WI38 (cell line): ENCODE data around the gene SNUPN.

Experiments
- H3K4me3 ChIP-seq: 2 replicates; pipeline ENCODE4 v1.5.1; 2011; ENCODE audit warnings: low read depth, mild to moderate bottlenecking, control low read depth, low read length
- TF ChIP-seq, protein P1 (sequence below): IDR thresholded peaks from 2 replicates; pipeline ENCODE4 v1.5.1; 2012; ENCODE audit warnings: low read depth, mild to moderate bottlenecking, control low read depth, low read length

The SNUPN gene

DNA sequence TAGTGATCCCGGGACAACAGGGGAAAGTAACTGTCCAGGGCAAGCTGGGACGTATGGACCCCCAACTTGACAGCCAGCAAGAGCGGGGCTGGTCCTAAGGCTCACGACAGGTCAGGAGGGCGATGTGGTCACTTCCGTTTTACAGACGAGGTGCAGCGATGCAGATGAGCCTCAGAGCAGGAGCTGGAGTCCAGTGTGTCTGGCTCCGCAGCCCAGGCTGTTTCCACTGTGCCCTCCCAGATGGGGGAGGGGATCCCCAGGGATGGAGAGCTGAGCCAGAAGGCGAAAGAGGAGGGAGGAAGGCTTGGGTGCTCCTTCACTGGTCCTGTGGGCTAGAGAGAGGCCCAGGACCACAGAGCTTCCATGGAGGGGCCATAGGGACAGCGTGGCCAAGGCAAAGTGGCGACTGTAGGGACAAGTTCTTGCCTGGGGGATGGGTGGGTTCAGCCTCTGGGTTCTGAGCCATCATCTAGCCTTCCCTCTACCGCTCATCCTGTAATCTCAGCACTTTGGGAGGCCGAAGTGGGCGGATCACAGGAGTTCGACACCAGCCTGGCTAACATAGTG lies 27.9 kb upstream of the SNUPN start:
- TF ChIP-seq, protein P1, sequence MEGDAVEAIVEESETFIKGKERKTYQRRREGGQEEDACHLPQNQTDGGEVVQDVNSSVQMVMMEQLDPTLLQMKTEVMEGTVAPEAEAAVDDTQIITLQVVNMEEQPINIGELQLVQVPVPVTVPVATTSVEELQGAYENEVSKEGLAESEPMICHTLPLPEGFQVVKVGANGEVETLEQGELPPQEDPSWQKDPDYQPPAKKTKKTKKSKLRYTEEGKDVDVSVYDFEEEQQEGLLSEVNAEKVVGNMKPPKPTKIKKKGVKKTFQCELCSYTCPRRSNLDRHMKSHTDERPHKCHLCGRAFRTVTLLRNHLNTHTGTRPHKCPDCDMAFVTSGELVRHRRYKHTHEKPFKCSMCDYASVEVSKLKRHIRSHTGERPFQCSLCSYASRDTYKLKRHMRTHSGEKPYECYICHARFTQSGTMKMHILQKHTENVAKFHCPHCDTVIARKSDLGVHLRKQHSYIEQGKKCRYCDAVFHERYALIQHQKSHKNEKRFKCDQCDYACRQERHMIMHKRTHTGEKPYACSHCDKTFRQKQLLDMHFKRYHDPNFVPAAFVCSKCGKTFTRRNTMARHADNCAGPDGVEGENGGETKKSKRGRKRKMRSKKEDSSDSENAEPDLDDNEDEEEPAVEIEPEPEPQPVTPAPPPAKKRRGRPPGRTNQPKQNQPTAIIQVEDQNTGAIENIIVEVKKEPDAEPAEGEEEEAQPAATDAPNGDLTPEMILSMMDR = no peak
- peak overlapping the region; percentile 9; the same call in 1 of the 2 replicates for H3K4me3 ChIP-seq

DNA sequence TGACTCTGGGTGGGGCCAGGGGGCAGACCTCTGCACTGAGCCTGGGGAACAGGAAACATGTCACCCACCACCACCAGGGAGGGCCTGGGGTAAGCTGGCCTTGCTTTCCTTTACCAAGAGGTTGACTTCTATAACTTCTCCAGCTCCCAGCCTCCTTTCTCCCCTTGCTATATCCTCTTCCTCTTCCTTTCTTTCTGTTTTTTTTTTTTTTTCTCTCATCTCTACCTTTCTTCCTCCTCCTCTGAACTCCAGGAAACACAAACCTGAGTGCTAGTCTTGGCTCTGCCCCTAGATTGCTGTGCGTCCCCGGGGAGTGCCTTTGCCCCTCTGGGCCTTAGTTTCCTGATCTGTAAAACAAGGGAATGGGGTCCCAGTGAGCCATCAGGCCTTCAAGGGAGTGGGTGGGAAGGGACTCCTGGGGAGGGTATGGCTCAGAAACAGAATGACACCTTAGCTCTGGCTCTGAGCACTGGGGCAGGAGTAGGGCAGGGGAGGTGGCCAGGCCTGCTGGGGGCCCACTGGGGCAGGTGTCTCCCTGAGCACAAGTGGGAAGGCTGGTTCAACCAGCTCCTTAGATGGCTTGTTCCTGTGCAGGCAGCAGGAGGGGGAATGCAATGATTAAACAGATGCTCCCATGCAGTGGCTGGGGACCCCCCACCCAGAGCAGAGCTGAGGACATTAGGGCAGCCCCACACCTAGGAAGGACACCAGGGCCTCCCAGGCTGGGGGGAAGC lies 26.5 kb upstream of the SNUPN start:
- TF ChIP-seq, protein P1 = no peak
- peak overlapping the region; percentile 85 for H3K4me3 ChIP-seq

DNA sequence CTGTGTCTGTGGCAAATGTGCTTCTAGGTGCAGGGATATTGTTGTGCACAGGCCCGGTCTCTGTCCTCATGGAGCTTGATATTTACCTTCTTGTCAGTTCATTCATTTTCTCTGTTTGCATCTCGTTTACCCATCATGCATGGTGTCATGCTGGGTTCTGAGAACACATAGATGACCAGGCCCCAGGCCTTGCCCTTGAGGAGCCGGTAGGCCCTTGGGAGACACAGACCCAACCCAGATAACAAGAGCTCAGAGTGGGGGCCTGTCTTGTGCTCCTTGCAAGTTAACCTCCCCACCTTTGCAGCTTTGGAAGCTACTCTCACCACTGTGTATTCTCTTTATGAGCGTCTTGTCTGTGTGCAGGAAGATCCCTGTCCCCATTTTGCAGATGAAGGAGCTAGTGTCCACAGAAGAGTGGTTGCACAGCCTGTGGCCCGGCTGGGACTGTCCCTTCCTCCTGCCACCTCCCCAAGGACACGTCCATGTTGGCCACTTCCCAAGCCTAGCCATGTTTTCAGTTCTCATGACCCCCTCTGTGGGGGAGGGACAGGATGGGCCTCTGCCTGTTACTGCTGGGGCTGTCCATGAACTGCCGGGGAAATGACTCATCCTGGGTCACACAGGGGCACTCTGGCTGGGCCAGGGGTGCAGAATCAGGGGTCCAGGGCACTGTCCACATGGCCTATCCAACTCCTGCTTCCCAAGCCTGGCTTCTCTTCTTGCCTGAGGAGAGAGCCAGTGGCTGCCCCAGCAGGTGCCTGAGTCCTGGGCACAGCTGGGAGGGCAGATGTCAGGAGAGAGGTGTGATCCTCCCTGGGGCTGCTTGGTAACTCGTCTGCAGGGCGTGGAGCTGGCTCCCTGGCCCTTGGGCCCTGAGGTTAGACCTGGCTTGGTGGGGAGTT lies 25.6 kb upstream of the SNUPN start:
- peak overlapping the region; percentile 85 for H3K4me3 ChIP-seq
- TF ChIP-seq, protein P1 = no peak

DNA sequence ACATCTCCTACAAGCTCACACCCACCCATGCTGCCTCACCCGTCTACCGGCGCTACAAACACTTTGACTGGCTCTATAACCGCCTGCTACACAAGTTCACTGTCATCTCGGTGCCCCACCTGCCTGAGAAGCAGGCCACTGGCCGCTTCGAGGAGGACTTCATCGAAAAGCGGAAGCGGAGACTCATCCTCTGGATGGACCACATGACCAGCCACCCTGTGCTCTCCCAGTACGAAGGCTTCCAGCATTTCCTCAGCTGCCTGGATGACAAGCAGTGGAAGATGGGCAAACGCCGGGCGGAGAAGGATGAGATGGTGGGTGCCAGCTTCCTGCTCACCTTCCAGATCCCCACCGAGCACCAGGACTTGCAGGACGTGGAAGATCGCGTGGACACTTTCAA lies 24.3 kb upstream of the SNUPN start:
- H3K4me3 ChIP-seq = peak overlapping the region; percentile 85
- TF ChIP-seq, protein P1 = no peak

DNA sequence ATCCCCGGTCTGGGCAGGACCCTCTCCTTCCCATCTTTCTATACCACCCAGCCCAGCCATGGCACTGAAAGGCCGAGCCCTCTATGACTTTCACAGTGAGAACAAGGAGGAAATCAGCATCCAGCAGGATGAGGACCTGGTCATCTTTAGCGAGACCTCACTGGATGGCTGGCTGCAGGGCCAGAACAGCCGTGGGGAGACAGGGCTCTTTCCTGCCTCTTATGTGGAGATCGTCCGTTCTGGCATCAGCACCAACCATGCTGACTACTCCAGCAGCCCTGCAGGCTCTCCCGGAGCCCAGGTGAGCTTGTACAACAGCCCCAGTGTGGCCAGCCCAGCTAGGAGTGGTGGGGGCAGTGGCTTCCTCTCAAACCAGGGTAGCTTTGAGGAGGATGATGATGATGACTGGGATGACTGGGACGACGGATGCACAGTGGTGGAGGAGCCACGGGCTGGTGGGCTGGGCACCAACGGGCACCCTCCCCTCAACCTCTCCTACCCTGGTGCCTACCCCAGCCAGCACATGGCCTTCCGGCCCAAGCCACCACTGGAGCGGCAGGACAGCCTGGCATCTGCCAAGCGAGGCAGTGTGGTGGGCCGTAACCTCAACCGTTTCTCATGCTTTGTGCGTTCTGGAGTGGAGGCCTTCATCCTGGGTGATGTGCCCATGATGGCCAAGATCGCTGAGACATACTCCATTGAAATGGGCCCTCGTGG lies 23.7 kb upstream of the SNUPN start:
- TF ChIP-seq, protein P1 = no peak
- H3K4me3 ChIP-seq = peak overlapping the region; percentile 85

DNA sequence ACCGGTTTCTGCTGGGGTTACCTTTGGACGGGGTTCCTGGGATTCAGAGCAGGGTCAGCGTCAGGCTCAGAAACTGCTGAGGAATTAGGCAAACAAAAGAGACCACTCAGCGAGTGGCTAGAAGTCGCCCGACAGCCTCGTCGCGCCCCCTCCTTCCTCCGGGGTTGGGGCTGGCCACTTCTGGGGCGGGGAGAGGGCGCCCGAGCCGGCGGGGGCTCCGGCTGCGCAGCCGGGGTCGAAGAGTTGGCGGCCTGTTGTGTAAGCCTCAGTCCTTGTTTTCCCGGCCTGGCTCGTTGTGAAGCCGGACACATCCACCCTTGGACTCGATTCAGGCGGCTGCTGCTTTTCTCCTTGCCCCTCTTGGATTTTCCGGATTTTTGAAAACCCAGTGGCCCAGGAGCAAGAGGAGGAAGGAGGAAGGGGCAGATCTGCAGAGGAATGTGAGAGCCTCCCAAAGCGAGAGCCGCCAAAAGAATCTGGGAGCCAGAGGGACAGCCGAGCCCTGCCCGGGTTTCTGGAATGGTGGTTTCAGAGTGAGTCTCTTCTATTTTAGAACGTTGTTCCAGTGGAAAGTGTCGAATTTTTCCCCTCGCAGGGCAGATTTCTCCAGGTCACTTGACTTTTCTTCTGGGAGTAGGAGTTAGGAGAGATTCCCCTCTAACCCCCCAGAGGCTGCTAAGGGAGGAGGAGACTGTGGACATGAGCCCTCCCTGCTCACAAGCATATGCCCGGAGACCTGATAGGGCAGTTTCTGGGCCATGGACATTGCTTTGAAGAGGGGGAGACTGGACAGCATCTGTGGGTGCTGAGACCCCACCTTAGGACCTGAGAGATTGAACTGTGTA lies 22.9 kb upstream of the SNUPN start:
- TF ChIP-seq, protein P1 = no peak
- peak overlapping the region; percentile 85 for H3K4me3 ChIP-seq
